Body of pancreas (tissue), 4 donors: Measurements from ENCODE around the gene DCAF11.

Experiments used
- POLR2A ChIP-seq, 3 donors: fragments of 450-650 bp; IDR thresholded peaks; one replicate each; pipeline ENCODE4 v1.6.1; 2016; ENCODE audit warnings: antibody characterized with exemption in 3 of 3, mild to moderate bottlenecking in 2 of 3
- TF ChIP-seq, protein P1 (sequence below), 7 experiments: fragments of 450-650 bp in 4 of 7; fragments of 200-600 bp in 3 of 7; sonication (generic) in 3 of 7; IDR thresholded peaks; one replicate each; pipeline ENCODE4 v1.5.1; 2016 to 2019; ENCODE audit warnings: antibody characterized with exemption in 7 of 7

DNA sequence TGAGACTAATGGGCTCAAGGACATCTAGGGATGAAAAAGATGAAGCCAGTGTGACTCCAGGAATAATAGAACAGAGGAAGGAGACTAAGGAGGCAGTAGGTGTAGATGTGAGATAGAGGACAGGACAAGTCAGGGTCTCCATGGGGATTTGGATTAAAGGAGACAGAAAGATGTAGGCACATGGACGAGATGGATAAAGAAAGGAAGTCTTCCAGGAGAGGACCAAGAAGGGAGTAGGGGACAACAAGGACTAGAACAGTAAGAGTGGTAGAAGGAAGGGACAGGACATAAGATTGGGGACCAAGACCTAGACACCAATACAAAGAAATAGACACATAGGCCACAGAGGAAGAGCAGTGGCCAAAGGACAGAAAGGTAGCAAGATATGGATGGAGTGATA, 27.6 kb upstream of the DCAF11 start:
- TF ChIP-seq, protein P1, sequence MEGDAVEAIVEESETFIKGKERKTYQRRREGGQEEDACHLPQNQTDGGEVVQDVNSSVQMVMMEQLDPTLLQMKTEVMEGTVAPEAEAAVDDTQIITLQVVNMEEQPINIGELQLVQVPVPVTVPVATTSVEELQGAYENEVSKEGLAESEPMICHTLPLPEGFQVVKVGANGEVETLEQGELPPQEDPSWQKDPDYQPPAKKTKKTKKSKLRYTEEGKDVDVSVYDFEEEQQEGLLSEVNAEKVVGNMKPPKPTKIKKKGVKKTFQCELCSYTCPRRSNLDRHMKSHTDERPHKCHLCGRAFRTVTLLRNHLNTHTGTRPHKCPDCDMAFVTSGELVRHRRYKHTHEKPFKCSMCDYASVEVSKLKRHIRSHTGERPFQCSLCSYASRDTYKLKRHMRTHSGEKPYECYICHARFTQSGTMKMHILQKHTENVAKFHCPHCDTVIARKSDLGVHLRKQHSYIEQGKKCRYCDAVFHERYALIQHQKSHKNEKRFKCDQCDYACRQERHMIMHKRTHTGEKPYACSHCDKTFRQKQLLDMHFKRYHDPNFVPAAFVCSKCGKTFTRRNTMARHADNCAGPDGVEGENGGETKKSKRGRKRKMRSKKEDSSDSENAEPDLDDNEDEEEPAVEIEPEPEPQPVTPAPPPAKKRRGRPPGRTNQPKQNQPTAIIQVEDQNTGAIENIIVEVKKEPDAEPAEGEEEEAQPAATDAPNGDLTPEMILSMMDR (IDR thresholded peaks at IDR 0.05) = no peak
- no peak for TF ChIP-seq POLR2A (IDR thresholded peaks at IDR 0.05)
